ENCODE measurements around the gene TOPAZ1. TPM values are rescaled to one million over a fixed set of nuclear protein-coding genes. Genes with fewer than 3 reads are reported as not detected.
A peak's percentile ranks its signal among the peaks of the same experiment; 100 is the strongest.

TOPAZ1 gene
- total RNA-seq, 1 experiment from 2014 or later = not detected

GRCh38 chr3:44318891-44319311 is 77.2 kb downstream of the TOPAZ1 start:
- no peaks in the 10 kb centered on the region for H3K9me3 Mint-ChIP-seq
- H2BK5ac ChIP-seq (ENCODE audit: insufficient read length, low read length) = no peak overlapping the region
- H3K56ac ChIP-seq (ENCODE audit: insufficient read length, low read depth, low read length) = no peak overlapping the region
- no peak overlapping the region for H3K18ac ChIP-seq (ENCODE audit: insufficient read length, low read depth, low read length)
- no peak overlapping the region for H3K27ac Mint-ChIP-seq
- no peak overlapping the region for H4K5ac ChIP-seq (ENCODE audit: insufficient read length, low read depth, low read length)
- H3K14ac ChIP-seq (ENCODE audit: insufficient read depth, low read length) = no peak overlapping the region; the same call in 1 of the 2 replicates
- H3K27me3 Mint-ChIP-seq (ENCODE audit: low read depth) = no peaks in the 10 kb centered on the region
- no peak overlapping the region for H4K8ac ChIP-seq (replicated peaks; ENCODE audit: insufficient read length, low read depth, low read length)
- H3K79me2 ChIP-seq (ENCODE audit: insufficient read depth, low read length) = no peaks in the 10 kb centered on the region
- H3K4me3 Mint-ChIP-seq = no peak overlapping the region
- no CpG with 5 or more reads among the region's 8 CpGs for WGBS (ENCODE audit: extremely low coverage, insufficient read length, low lambda C conversion rate)
- no peaks in the 10 kb centered on the region for H3K79me1 ChIP-seq (ENCODE audit: insufficient read depth, low read depth, low read length, poor library complexity, severe bottlenecking)
- H2BK120ac ChIP-seq (ENCODE audit: low read depth, low read length, poor library complexity, severe bottlenecking) = no peak overlapping the region
- no peak overlapping the region for H2AK5ac ChIP-seq (ENCODE audit: insufficient read length, low read length)
- H3K23me2 ChIP-seq (ENCODE audit: insufficient read length, low read depth, low read length, poor library complexity, severe bottlenecking) = no peaks in the 10 kb centered on the region
- H2BK15ac ChIP-seq (ENCODE audit: low read depth, low read length) = no peak overlapping the region
- no peak overlapping the region for H3K4me2 ChIP-seq (ENCODE audit: insufficient read depth, insufficient read length, low read length)
- no peak overlapping the region for H3K4ac ChIP-seq (ENCODE audit: low read depth, low read length)
- H3K36me3 Mint-ChIP-seq (ENCODE audit: insufficient read depth in 1 of 3, low read depth in 3 of 3) = no peaks in the 10 kb centered on the region
- TF ChIP-seq CTCF (conservative IDR thresholded peaks at IDR 0.05) = peak; percentile 41; the same call in 2 of the 3 replicates
- H2BK12ac ChIP-seq (ENCODE audit: insufficient read length, low read depth, low read length) = no peak overlapping the region
- no peaks in the 10 kb centered on the region for H4K20me1 ChIP-seq (ENCODE audit: control insufficient read depth, insufficient read depth, insufficient read length)
- peak; percentile 76 for DNase-seq
- no peak overlapping the region for H3K23ac ChIP-seq (ENCODE audit: insufficient read length, low read depth, low read length)
- H2BK20ac ChIP-seq (ENCODE audit: low read depth, low read length, poor library complexity, severe bottlenecking) = no peak overlapping the region
- H3K9ac ChIP-seq (ENCODE audit: extremely low read depth, insufficient read length, low read length) = no peak overlapping the region
- H3K27ac ChIP-seq (ENCODE audit: insufficient read length, low read depth, low read length) = no peak overlapping the region
- no peaks in the 10 kb centered on the region for H3K27me3 ChIP-seq (ENCODE audit: insufficient read depth, low read length)
- H3K4me1 Mint-ChIP-seq = 0 out of 4 replicates have a peak, but pooled peaks cover 0 to 3% of the 10 kb centered on the region in 2 experiments
- no peak overlapping the region for H3T11ph ChIP-seq (ENCODE audit: low read length)
- H4K91ac ChIP-seq (ENCODE audit: insufficient read length, low read depth, low read length) = no peak overlapping the region
- H2AFZ ChIP-seq (ENCODE audit: low read length) = no peak overlapping the region
- no peaks in the 10 kb centered on the region for H3K4me1 ChIP-seq (ENCODE audit: insufficient read depth, low read length)
- H3K9me3 ChIP-seq (ENCODE audit: control insufficient read depth, low read depth, low read length) = no peaks in the 10 kb centered on the region
